DND-41 (cell line): ENCODE measurements around the gene MAN1A1.
"Not testable (repeated sequence)": the region's sequence is repeated elsewhere in the genome, so short reads cannot be mapped to it uniquely, and the experiment has no call there.

Source experiments
- ATAC-seq: fragments of 200-7000 bp; cut with Tn5 transposase; 3 replicates; pipeline ENCODE4 v1.9.1; 2021; ENCODE audit warnings: low read depth; ENCODE audit not compliant: insufficient read depth
- DNase-seq: peaks from one replicate; pipeline ENCODE4 v3.0.0-alpha.2; 2020
- H2AFZ ChIP-seq: 2 replicates; pipeline ENCODE4 v1.6.0; 2012; ENCODE audit warnings: low read depth, low read length
- H3K27ac ChIP-seq: 2 replicates; pipeline ENCODE4 v1.5.1; 2012; ENCODE audit warnings: low read length, inconsistent platforms
- H3K27me3 ChIP-seq: fragments of 200-600 bp; sonication (generic); 2 replicates; pipeline ENCODE4 v1.6.0; 2012; ENCODE audit warnings: low read length, mild to moderate bottlenecking, inconsistent platforms; ENCODE audit not compliant: insufficient read depth, poor library complexity
- H3K36me3 ChIP-seq: 2 replicates; pipeline ENCODE4 v1.5.1; 2012; ENCODE audit warnings: low read length, inconsistent platforms; ENCODE audit not compliant: insufficient read depth
- H3K4me1 ChIP-seq: 2 replicates; pipeline ENCODE4 v1.5.1; 2012; ENCODE audit warnings: mild to moderate bottlenecking, low read length; ENCODE audit not compliant: insufficient read depth
- H3K4me2 ChIP-seq: 2 replicates; pipeline ENCODE4 v1.6.0; 2012; ENCODE audit warnings: mild to moderate bottlenecking, moderate library complexity, low read length, inconsistent platforms; ENCODE audit not compliant: insufficient read depth
- H3K4me3 ChIP-seq, 2 experiments: fragments of 200-600 bp in 1 of 2; shearing (Covaris generic) in 1 of 2; 2 replicates each; pipeline ENCODE4 v1.5.1; 2012 to 2016; ENCODE audit warnings: inconsistent platforms in 2 of 2, low read length in 2 of 2, mild to moderate bottlenecking in 2 of 2, low read depth in 1 of 2, moderate library complexity in 1 of 2
- H3K79me2 ChIP-seq: 2 replicates; pipeline ENCODE4 v1.6.0; 2012; ENCODE audit warnings: low read length, inconsistent platforms; ENCODE audit not compliant: insufficient read depth
- H3K9ac ChIP-seq: 2 replicates; pipeline ENCODE4 v1.6.0; 2012; ENCODE audit warnings: low read depth, mild to moderate bottlenecking, inconsistent platforms, low read length, moderate library complexity
- H3K9me3 ChIP-seq: 2 replicates; pipeline ENCODE4 v1.5.1; 2012; ENCODE audit warnings: low read length, moderate library complexity, mild to moderate bottlenecking, inconsistent platforms; ENCODE audit not compliant: insufficient read depth, severe bottlenecking
- H4K20me1 ChIP-seq: 2 replicates; pipeline ENCODE4 v1.6.0; 2012; ENCODE audit warnings: low read length; ENCODE audit not compliant: insufficient read depth
- EZH2 ChIP-seq: IDR thresholded peaks from 3 replicates; pipeline ENCODE4 v1.6.1; 2012; ENCODE audit warnings: borderline replicate concordance, low read depth, mild to moderate bottlenecking, moderate library complexity, low read length, inconsistent platforms; ENCODE audit not compliant: severe bottlenecking
- TF ChIP-seq, protein P1 (sequence below): IDR thresholded peaks from 2 replicates; pipeline ENCODE4 v1.5.1; 2012; ENCODE audit warnings: borderline replicate concordance, low read length, moderate library complexity, mild to moderate bottlenecking; ENCODE audit not compliant: poor library complexity, severe bottlenecking; ENCODE audit errors: extremely low read depth

The MAN1A1 gene

DNA sequence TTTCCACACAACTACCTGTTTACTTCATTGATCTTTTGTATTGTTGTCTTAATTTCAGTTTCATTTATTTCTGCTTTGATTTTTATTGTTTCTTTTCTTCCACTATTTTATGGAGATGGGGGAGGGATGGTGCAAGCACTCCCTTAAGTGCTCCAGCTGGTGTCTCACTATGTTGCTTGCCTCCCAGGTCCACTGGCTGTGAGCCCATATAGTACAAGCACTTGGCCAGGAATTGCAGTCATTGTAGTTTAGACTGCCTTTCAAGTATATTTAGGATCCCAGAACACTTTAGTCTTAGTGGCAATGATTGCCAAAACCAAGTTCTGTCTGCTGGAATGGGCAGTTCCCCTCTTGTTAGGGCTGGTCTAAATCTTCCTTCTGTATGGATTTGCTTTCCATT is 34.9 kb upstream of the MAN1A1 start:
- Histone ChIP-seq H3K4me1 (no peaks in the 10 kb centered on the region), H3K9me3 (no peaks in the 10 kb centered on the region), H3K9ac (no peak overlapping the region), H3K27ac (no peak overlapping the region), H3K4me2 (no peak overlapping the region), H3K27me3 (no peaks in the 10 kb centered on the region), H2AFZ (no peak overlapping the region), H3K36me3 (no peaks in the 10 kb centered on the region), H3K79me2 (no peaks in the 10 kb centered on the region), H3K4me3 (no peak overlapping the region), H4K20me1 (no peaks in the 10 kb centered on the region)
- no peak for DNase-seq
- TF ChIP-seq, protein P1, sequence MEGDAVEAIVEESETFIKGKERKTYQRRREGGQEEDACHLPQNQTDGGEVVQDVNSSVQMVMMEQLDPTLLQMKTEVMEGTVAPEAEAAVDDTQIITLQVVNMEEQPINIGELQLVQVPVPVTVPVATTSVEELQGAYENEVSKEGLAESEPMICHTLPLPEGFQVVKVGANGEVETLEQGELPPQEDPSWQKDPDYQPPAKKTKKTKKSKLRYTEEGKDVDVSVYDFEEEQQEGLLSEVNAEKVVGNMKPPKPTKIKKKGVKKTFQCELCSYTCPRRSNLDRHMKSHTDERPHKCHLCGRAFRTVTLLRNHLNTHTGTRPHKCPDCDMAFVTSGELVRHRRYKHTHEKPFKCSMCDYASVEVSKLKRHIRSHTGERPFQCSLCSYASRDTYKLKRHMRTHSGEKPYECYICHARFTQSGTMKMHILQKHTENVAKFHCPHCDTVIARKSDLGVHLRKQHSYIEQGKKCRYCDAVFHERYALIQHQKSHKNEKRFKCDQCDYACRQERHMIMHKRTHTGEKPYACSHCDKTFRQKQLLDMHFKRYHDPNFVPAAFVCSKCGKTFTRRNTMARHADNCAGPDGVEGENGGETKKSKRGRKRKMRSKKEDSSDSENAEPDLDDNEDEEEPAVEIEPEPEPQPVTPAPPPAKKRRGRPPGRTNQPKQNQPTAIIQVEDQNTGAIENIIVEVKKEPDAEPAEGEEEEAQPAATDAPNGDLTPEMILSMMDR: no peak
- TF ChIP-seq EZH2: no peak
- no peak for ATAC-seq

DNA sequence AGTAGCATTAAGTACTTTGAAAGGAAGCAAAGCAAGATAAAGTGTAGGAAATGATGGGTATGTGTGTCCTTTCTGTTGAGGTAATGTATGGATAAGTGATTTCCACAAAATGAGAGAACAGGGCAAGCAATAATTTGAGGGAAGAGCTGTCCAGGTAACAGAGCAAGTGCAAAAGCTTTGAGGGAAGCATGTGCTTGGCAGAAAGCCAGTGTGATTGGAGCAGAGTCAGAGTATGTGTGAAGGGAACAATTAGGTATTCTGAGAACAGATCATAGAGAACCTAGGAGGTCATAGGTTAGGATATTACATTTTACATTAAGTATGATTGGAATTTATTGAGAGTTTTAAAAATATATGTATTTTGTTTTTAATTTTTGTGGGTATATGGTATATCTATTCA is 30.2 kb upstream of the MAN1A1 start:
- no peak overlapping the region for H3K9ac ChIP-seq
- ATAC-seq (no peak), DNase-seq (no peak)
- no peaks in the 10 kb centered on the region for H3K9me3 ChIP-seq
- H3K79me2 ChIP-seq: no peaks in the 10 kb centered on the region
- no peaks in the 10 kb centered on the region for H3K4me1 ChIP-seq
- H3K36me3 ChIP-seq: no peaks in the 10 kb centered on the region
- no peak overlapping the region for H2AFZ ChIP-seq
- H3K4me3 ChIP-seq: no peak overlapping the region
- no peaks in the 10 kb centered on the region for H3K27me3 ChIP-seq
- H3K4me2 ChIP-seq: no peak overlapping the region
- TF ChIP-seq, protein P1: no peak
- TF ChIP-seq EZH2: no peak
- H3K27ac ChIP-seq: no peak overlapping the region
- H4K20me1 ChIP-seq: no peaks in the 10 kb centered on the region

DNA sequence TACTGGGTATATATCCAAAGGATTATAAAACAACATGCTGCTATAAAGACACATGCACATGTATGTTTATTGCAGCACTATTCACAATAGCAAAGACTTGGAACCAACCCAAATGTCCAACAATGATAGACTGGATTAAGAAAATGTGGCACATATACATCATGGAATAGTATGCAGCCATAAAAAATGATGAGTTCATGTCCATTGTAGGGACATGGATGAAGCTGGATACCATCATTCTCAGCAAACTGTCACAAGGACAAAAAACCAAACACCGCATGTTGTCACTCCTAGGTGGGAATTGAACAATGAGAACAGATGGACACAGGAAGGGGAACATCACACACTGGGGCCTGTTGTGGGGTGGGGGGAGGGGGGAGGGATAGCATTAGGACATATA is 27.5 kb upstream of the MAN1A1 start:
- not testable (repeated sequence) for H3K4me2 ChIP-seq, H3K27ac ChIP-seq, ATAC-seq, H2AFZ ChIP-seq, H3K79me2 ChIP-seq, H3K36me3 ChIP-seq, H3K9ac ChIP-seq, H3K9me3 ChIP-seq, DNase-seq, H3K27me3 ChIP-seq, H4K20me1 ChIP-seq, H3K4me3 ChIP-seq, H3K4me1 ChIP-seq

DNA sequence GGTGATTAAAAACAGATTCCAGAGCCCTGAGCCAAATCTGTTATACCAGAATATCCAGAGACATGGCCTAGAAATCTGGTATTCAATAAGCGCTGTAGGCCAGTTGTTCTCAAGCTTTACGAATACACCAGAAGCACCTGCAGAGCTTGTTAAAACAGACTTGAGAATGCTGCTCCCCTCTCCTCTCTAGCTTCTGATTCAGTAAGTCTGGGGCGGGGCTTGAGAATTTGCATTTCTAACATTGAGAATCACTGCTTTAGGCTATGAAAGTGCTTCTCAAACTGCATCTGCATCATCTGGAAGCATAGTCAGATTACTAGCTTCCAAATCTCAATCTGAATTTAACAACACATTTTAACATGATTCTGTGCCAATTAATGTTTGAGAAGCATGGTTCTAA is 20.5 kb upstream of the MAN1A1 start:
- no peaks in the 10 kb centered on the region for H4K20me1 ChIP-seq
- no peak overlapping the region for H3K4me2 ChIP-seq
- no peak overlapping the region for H3K9ac ChIP-seq
- DNase-seq (no peak), ATAC-seq (no peak)
- no peaks in the 10 kb centered on the region for H3K36me3 ChIP-seq
- H3K79me2 ChIP-seq: no peaks in the 10 kb centered on the region
- no peaks in the 10 kb centered on the region for H3K27me3 ChIP-seq
- H3K9me3 ChIP-seq: no peaks in the 10 kb centered on the region
- H3K4me1 ChIP-seq: no peaks in the 10 kb centered on the region
- TF ChIP-seq, protein P1: no peak
- no peak overlapping the region for H2AFZ ChIP-seq
- no peak overlapping the region for H3K4me3 ChIP-seq
- H3K27ac ChIP-seq: no peak overlapping the region
